Stimulated activated CD8-positive, alpha-beta memory T cell treated with anti-CD3 and anti-CD28 coated beads, Interleukin-4, amount 100 ng/mL, for 1 hour (primary cell): Measurements from ENCODE around the gene SPAG16.
"Not testable (repeated sequence)": the region's sequence is repeated elsewhere in the genome, so short reads cannot be mapped to it uniquely, and the experiment has no call there.

Source experiments
- DNase-seq, 2 donors: peaks; one replicate each; pipeline ENCODE4 v3.0.0-alpha.2; 2020; ENCODE audit warnings: low read depth in 2 of 2, low spot score in 1 of 2

Gene SPAG16

DNA sequence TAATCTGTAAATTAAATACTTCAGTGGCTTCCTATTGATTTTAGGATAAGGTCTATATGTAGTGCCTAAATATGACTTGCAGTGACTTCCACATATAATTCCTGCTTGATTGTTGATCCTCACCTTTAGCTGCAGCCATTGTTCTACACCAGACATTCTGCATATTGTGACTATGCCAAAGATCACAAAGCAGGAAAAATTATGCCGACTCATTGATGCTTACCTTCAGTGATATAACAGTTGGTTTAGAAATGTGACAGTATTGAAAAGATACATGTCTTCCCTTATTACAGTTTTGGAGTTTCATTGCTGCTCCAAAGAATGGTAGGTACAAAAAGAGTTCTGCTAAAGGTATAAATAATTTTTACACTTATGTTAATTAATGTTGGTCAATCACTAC lies 12.3 kb upstream of the SPAG16 start:
- no peak for DNase-seq

- DNase-seq, result no peak
Observed at GRCh38 chr2:213274143-213274542, 10.1 kb upstream of the SPAG16 start.

DNA sequence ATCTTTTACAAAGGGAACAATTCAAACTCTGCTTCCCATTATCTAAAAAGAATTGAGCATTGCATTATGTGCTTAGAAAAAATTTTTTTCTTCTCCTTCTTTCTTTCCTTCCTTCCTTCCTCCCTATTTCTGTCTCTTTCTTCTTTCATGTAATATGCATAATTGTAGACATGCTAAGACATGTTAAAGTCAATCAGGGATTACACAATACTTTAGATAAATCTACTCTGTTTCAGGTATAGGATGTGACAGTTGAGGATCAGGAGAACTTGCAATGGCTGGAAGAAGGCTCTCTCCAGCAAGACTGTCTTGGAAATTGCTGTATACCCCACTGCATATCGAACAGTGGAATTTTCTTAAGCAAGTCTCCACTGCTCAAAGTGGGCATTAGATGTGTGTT lies 9.0 kb upstream of the SPAG16 start:
- no peak for DNase-seq

DNA sequence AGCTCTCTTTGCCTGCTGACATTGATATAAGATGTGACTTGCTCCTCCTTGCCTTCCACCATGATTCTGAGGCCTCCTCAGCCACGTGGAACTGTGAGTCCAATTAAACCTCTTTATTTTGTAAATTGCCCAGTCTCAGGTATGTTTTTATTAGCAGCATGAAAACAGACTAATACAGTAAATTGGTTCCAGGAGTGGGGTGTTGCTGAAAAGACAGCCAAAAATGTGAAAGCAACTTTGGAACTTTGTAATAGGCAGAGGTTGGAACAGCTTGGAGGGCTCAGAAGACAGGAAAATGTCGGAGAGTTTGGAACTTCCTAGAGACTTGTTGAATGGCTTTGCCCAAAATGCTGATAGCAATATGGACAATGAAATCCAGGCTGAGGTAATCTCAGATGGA lies 7.1 kb upstream of the SPAG16 start:
- not testable (repeated sequence) for DNase-seq

DNA sequence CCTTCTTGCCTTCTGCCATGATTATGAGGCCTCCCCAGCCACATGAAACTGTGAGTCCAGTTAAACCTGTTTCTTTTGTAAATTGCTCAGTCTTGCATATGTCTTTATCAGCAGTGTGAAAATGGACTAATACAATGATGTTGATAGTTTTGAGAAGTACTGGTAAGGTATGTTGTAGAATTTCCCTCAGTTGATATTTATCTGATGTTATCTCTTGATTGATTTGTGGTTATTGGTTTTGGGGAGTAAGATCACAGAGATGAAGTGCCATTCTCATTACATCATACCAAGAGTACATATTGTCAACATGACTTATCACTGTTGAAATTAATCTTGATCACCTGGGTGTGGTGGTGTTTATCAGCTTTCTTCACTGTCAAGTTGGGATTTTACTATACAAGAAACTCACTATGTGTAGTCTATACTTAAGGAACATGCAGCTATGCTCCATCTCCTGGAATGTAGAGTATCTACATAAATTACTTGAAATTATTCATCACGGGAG lies 5.1 kb upstream of the SPAG16 start:
- no peak for DNase-seq

- no peak for DNase-seq
Observed at GRCh38 chr2:213279971-213280370, 4.3 kb upstream of the SPAG16 start.

- DNase-seq, result no peak
Observed at GRCh38 chr2:213281156-213281555, 3.1 kb upstream of the SPAG16 start.

GRCh38 chr2:213285404-213285803 lies 1.1 kb downstream of the SPAG16 start:
- DNase-seq, result no peak

DNA sequence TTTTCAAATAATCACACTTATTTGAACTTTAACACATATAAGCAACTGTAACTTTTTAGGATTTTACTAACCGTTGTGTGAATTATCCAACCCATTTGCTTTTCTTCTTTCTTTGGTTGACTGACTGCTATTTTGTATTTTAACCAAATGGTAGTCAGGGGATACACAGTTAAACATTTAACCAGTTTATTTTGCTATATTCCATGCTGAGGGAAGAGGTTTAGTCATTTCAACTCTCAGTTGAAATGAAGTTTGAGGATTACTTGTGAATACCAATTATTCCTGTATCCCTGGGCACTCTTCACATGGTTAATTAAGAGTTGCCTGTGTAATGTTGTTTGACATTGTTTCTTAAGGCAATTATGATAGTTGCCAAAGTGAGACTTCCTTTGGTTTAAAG lies 1.9 kb downstream of the SPAG16 start:
- no peak for DNase-seq

DNA sequence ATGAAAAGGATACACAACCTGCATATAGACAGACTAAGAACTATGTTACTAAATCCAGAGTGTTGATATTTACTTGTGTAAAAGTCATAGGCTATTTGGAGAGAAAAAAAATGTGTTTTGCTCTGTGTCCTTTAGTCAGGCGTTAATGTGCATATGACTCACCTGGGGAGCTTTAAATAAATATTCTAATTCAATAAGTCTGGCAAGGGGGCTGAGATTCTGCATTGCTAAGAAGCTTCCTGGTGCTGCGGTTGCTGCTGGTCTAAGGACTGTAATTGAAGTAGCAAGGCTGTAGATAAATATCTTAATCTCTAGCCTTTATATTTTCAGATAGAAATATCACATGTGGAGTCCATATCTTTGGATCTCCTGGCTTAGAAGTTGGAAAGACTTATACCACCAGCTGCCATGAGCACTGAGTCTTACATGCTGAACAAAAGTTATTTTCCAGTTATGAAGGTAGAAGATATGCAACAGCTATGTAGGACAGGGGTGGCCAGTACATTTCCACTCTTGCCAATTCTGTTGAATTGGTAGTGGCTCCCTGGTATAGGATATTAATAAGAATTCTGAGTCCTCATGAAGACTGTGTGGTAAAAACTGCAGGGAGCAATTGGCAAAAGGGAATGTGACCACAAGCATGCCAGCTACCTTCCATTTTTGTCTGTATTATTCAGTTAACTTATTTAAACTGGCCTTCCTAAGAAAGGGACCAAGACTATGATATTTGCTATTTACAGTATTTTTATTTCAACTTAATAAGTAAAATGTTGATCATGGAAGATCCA lies 4.8 kb downstream of the SPAG16 start:
- DNase-seq, result no peak

DNA sequence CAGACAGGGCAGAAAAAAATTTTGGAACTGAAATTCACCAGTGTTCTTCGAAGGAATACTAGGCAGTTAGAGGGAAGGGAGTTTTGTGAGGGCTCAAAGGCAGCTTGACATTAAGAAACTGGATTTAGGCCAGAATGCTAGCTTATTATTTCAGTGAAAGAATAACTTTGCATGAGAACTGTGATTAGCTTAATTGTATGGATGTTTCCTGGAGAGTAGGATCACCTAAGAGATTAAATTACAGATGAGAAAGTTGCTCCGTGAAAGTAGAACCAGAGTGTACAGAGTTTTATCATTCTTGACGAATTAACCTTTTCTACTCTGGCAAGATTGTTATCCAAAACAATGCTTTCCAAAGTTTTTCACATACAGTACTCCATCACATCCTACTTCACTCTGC lies 6.2 kb downstream of the SPAG16 start:
- DNase-seq, result no peak

DNA sequence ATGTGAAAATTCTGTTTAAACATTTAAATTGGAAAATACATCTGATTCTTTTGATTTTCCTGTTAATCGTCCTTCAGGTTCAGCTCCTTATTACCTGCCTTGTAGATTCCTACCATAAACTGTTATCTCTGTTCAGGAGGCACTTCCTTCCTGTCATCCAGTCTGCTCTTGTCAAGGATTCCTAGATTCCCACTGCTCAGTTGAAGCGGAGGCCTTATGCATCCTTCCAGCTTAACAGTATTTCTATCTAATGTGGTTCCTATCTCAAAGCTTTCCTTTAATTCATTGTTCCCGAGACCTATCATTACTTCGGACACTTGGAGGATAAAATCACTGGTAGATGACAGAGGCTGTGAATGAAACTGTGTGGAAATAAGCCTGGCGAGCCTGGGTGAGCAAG lies 12.0 kb downstream of the SPAG16 start:
- DNase-seq, result no peak

DNA sequence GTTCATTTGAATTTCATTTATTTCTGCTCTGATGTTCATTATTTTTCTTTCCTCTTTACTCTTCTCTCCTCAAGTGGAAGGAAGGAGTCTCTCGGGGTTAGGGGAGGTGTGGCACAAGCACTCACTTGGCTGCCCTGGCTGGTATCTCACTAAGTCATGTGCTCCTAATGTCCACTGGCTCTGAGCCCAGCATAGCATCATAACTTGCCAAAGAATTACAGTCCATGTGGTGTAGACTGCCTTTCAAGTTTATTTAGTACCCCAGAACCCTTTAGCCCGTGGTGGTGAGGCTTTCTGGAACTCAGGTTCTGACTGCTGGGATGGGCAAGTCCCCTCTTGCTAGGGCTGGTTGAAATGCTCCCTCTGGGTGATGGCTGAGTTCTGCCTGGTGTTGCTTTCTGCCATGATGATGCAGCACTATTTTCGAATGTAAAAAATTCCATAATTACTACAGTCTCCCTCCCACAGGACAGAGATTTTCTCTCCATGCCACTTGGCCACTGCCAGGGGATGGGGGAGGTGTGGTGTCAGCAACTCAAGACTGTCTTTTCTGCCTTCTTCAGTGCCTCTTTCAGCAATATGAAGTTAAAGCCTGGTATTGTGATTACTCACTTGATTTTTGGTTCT lies 22.2 kb downstream of the SPAG16 start:
- DNase-seq, result no peak

DNA sequence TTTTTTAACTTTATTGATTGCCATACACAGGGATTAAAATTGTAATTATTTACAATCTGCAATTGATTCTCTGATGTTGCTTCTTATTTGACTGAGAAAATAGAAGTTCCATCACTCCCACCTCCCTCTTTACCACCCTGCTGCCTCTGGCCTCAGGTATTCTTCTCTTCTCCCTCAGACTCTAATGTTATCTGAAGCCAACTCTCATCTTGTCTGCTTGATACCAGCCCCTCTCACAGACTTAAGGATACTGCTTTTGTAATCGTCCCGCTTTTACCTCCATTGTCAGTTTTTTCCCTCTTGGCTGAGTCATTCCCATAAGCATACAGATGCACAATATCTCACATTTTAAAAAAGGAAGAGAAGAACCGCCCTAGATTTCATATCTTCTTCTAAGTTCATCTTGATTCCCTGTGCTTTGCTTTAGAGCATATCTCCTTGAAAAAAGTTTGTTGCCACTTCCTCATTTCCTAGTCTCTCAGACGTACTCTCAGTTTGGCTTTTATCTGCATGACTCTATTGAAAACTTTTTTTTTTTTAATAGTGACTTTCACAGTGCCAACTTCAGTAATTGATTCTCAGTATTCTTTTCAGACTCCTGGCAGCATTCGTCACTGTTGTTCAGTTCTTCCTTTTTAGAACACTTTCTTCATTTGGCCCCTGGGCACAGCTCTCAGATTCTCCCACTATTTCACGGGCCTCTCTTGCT lies 31.1 kb downstream of the SPAG16 start:
- DNase-seq, result no peak

DNA sequence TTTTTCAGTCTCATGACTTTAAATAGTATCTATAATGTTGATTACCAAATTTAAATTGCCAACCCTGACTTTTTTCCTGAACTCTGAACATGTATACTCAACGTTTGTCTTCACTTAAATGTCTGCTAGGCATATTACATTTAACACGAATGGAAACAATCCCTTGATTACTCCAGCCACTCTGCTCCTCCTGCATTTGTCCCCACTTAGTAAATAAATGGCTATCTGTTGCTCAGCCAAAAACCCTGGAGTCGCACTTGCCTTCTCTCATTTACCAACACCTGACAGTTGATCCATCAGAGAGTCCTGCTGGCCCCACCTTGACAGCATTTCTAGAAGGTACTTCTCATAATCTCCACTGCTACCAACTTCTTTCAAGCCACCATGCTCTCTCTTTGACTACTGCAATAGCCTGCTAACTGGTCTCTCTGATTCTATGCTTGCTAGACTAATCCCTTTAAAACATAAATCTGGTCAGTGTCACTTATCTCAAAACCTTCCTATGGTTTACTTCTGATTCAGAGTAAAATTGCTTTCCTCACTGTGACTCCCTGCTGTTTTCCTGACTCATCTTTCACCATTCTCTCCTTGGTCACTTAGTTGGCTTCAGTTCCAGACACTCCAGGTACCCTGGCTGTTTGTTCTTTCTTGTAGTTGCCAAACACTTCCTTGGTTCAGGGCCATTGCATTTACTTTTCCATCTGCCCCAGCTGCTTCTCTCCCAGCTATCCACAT lies 31.9 kb downstream of the SPAG16 start:
- no peak for DNase-seq

GRCh38 chr2:213317929-213318328 lies 33.7 kb downstream of the SPAG16 start:
- DNase-seq, result no peak

DNA sequence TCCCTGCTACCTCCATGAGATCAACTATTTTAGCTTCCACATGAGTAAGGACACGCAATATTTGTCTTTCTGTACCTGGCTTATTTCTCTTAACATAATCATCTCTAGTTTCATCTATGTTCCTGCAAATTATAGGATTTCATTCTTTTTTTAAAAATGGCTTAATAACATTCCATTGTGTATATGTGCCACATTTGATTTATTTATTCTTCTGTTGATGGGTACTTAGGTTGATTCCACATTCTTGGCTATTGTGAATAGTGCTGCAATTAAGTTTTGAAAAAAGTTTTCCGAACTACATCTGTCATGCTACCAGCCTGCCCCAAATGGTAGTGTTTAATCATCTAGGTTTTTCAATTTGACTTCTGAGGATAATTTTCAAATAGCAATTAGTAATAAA lies 36.3 kb downstream of the SPAG16 start:
- no peak for DNase-seq

DNA sequence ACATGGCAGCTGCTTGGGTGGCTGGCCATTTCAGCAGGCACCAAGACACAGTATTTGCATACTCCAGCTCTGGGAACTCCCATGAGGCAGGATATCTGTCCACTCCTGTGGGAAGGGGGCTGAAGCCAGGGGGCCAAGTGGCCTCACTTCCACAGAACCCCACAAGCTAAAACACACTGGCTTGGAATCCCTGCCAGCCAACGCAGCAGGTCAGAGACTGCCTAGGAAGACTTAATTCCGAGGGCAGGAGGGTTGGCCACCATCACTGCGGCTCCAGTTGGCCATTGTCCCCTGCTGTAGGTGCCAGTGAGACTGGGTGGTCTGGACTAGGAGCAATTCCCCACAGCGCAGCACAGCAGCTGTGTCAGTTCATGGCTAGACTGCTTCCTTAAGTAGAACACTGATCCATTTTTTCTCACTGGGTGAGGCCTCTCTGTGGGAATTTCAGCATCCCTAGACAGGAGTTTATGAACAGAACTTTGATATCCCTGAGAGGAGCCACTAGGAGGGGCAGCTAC lies 52.0 kb downstream of the SPAG16 start:
- DNase-seq, result no peak

DNA sequence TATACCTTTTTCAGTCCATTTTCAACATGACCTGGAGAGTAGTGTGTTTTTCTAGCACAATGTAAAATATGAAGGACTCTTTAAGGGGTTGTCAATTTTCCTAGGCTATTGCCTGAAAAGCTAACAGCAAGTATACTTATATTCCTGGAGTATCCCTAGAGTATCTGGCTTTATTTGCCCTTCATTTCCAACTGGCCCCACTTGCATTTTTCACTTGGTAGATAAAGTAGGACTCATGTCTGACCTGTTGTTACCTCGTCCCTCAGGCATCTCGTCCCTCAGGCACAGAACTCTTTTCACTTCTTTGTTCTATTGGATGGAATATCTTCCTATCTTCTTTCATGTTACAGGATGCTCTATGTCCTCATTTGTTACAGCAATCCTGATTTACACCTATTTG lies 69.2 kb downstream of the SPAG16 start:
- DNase-seq, result no peak

GRCh38 chr2:213376644-213377043 lies 92.4 kb downstream of the SPAG16 start:
- DNase-seq, result no peak

DNA sequence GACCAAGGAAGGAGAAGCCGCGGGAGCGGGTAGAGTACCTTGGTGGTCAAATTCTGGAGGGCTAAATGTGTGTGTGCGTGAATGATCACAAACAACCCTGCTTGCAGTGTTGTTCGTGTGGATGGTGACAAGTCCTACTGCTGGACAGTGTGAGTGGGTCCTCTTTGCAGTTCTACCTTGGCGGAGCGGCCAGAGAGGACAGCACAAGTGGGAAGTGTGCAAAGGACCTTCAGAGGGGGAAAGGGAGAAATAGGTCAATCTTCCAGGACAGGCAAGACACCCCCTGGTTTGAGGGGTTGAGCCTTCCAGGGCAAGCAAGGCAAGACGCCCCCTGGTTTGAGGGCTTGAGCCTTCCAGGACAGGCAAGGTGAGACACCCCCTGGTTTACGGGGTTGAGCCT lies 122.8 kb downstream of the SPAG16 start:
- not testable (repeated sequence) for DNase-seq
